ENCODE measurements around the gene S100A4. TPM values are rescaled to one million over a fixed set of nuclear protein-coding genes. Genes with fewer than 3 reads are reported as not detected.
A peak's percentile ranks its signal among the peaks of the same experiment; 100 is the strongest.

Gene S100A4
- total and polyA plus RNA-seq, 9 donors = 12.7 to 160 (median 45.3) TPM

- H3K4me1 ChIP-seq (ENCODE audit: insufficient read depth) = peaks cover 19% of the 10 kb centered on the region
- WGBS, 3 donors = 1 to 2% (median 2%) methylated on average over 7 of the region's 7 CpGs
- H3K36me3 ChIP-seq = no peaks in the 10 kb centered on the region
- no peaks in the 10 kb centered on the region for H3K9me3 ChIP-seq
- intact Hi-C loops (cut with DNase I) = loop anchor here in 3 of 4 donors (1.0 to 10.0 kb wide), 7 partner anchors 51 to 474 kb away; partner anchors contain the start of genes SLC27A3 (in 2 of the 3), CHTOP (in 1 of the 3) and RAB13 (in 1 of the 3)
- TF ChIP-seq EP300 (IDR thresholded peaks at IDR 0.05) = no peak
- peak; percentile 3 for TF ChIP-seq POLR2A (IDR thresholded peaks at IDR 0.05)
- TF ChIP-seq CTCF (IDR thresholded peaks at IDR 0.05) = peak; percentile 84 to 91 (median 86)
- no peak overlapping the region for H3K27ac ChIP-seq
- no peak overlapping the region for H3K4me3 ChIP-seq
- peak; percentile 84 to 90 (median 86) for DNase-seq
- no peaks in the 10 kb centered on the region for H3K27me3 ChIP-seq
Measured at GRCh38 chr1:153510984-153511410, 34.6 kb downstream of the S100A4 start.

DNA sequence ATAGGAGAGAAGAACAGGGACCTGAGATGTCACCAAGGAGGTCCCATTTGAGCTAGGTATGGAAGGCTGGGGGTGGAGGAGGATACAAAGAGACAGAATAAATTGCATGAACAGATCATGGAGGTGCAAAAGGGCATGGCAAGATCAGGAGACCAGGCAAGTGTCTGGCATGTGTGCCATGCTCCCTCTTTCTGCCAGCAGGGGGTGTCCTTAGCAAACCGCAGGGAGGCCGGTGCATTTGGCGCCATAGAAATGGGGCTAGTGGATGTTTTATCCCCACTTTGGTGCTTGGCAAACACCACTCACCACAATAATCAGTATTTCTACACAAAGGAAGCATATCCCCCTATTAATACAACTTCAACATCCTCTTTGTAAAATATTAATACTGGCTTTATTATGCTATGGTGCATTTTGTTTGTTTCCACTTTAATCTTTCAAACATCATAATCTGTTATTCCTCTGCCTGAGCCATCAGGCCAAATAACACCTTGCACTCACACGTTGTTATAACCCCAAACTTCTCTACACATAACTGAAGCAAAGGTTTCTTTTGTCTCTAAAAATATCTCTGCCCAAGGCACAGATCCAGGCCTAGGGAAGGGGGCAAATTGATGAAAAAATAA lies 35.8 kb downstream of the S100A4 start:
- Histone ChIP-seq H3K4me3 (no peak overlapping the region), H3K36me3 (no peaks in the 10 kb centered on the region), H3K9me3 (no peaks in the 10 kb centered on the region), H3K4me1 (ENCODE audit: insufficient read depth) (peaks cover 20% of the 10 kb centered on the region), H3K27me3 (no peaks in the 10 kb centered on the region), H3K27ac (no peak overlapping the region)
- intact Hi-C loops (cut with DNase I) = loop anchor here (2.0 to 10.0 kb wide), 7 partner anchors 52 to 475 kb away; partner anchors contain the start of genes SLC27A3 (in 2 of the 4), CHTOP (in 1 of the 4) and RAB13 (in 1 of the 4)
- WGBS, 3 donors = 79 to 85% (median 80%) methylated on average over 4 of the region's 4 CpGs
- TF ChIP-seq CTCF (IDR thresholded peaks at IDR 0.05) = peak in 1 of 3 donors; percentile 13
- no peak for TF ChIP-seq POLR2A (IDR thresholded peaks at IDR 0.05)
- DNase-seq = peak in 1 of 5 donors; percentile 52

- WGBS, 3 donors = 91 to 99% (median 98%) methylated on average over 3 of the region's 3 CpGs
- intact Hi-C loops (cut with DNase I) = loop anchor here in 2 of 4 donors (2.0 kb wide), 1 partner anchor 58 kb away; no protein-coding TSS in a partner anchor
- Histone ChIP-seq H3K27ac (no peak overlapping the region), H3K36me3 (no peaks in the 10 kb centered on the region), H3K4me3 (no peak overlapping the region), H3K9me3 (no peaks in the 10 kb centered on the region), H3K27me3 (no peaks in the 10 kb centered on the region), H3K4me1 (ENCODE audit: insufficient read depth) (peaks cover 20% of the 10 kb centered on the region)
- TF ChIP-seq POLR2A (IDR thresholded peaks at IDR 0.05) = no peak
- TF ChIP-seq CTCF (IDR thresholded peaks at IDR 0.05) = no peak
- TF ChIP-seq EP300 (IDR thresholded peaks at IDR 0.05) = no peak
- DNase-seq = no peak
Measured at GRCh38 chr1:153509036-153509435, 36.6 kb downstream of the S100A4 start.

DNA sequence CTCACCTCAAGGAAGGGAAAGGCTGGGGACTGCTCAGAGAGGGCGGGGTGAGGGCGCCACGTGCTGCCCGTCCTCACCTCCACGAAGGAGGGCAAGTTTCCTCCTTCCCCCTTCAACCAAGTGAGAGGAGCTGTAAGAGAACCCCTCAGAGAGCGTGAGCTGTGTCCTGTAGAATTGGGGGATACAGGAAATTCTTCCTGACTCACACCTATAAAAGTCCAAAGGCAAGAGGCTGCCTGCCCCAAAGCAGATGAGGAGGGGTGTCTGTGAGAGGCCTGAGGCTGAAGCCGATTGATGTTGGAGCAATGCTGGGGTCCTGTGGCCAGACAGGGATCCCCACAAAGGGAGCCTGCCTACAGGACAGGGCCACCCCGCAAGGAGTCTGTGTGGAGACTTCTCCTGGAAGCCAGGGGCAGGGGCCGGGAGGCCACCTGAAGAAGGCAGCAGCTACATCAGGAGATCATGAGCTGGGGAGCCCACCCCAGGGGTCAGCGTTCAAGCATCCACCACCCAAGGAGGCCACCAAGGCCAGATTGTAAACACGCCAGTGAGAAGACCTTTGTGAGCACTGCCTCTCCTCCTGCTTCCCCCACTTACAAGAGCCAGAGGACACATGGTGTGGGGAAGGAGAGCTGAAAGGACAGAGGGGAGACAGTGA lies 37.6 kb downstream of the S100A4 start:
- WGBS, 3 donors = 72 to 80% (median 78%) methylated on average over 11 of the region's 11 CpGs
- no peaks in the 10 kb centered on the region for H3K36me3 ChIP-seq
- H3K9me3 ChIP-seq = no peaks in the 10 kb centered on the region
- TF ChIP-seq POLR2A (IDR thresholded peaks at IDR 0.05) = no peak
- TF ChIP-seq CTCF (IDR thresholded peaks at IDR 0.05) = no peak
- no peak for TF ChIP-seq EP300 (IDR thresholded peaks at IDR 0.05)
- no peak overlapping the region for H3K4me3 ChIP-seq
- peak overlapping the region; percentile 40 to 78 for H3K27ac ChIP-seq
- DNase-seq = peak in 2 of 5 donors; percentile 41 to 46
- H3K4me1 ChIP-seq (ENCODE audit: insufficient read depth) = peaks cover 20% of the 10 kb centered on the region
- no peaks in the 10 kb centered on the region for H3K27me3 ChIP-seq
- intact Hi-C loops (cut with DNase I) = loop anchor here in 2 of 4 donors (2.0 kb wide), 1 partner anchor 59 kb away; no protein-coding TSS in a partner anchor
